Fibroblast of lung (primary cell): ENCODE results near the gene SCRN2.

ENCODE experiments used
- EZH2 ChIP-seq: IDR thresholded peaks from 2 replicates; pipeline ENCODE4 v1.5.1; 2012; ENCODE audit warnings: low read length, control low read depth, mild to moderate bottlenecking; ENCODE audit errors: missing control alignments
- TF ChIP-seq, protein P1 (sequence below), 2 donors: IDR thresholded peaks in 1 of 2; conservative IDR thresholded peaks in 1 of 2; 1 replicate in 1 of 2; 2 replicates in 1 of 2; pipeline ENCODE4 v1.5.1; 2011 to 2012; ENCODE audit warnings: low read length in 2 of 2, control low read depth in 1 of 2, inconsistent platforms in 1 of 2, low read depth in 1 of 2, mild to moderate bottlenecking in 1 of 2

DNA sequence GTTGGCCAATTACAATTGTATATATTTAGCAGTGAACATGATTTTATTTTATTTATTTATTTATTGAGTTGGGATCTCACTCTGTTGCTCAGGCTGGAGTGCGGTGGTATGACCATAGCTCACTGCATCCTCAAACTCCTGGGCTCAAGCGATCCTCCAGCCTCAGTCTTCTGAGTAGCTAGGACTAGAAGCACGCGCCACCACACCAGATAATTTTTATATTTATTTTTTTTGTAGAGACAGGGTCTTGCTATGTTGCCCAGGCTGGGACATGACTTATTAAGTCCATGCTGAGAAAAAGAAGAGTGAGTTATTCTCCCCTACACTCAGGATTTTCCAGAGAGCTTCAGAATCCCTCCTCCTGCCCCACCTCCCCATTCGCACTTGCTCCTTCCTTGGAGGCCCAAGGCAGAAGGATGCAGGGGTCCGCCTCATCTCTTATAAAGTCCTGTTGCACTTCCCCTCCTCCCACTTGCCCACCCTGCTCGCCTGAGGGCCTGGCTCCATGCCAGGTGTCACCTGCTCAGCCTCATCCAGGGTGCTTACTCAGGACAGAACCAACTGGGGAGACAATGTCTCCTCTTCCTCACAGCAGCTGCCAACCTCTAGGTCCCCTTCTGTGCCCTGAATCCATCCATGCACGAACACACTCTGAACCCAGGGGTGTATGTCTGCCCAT lies 38.8 kb upstream of the SCRN2 start:
- TF ChIP-seq, protein P1, sequence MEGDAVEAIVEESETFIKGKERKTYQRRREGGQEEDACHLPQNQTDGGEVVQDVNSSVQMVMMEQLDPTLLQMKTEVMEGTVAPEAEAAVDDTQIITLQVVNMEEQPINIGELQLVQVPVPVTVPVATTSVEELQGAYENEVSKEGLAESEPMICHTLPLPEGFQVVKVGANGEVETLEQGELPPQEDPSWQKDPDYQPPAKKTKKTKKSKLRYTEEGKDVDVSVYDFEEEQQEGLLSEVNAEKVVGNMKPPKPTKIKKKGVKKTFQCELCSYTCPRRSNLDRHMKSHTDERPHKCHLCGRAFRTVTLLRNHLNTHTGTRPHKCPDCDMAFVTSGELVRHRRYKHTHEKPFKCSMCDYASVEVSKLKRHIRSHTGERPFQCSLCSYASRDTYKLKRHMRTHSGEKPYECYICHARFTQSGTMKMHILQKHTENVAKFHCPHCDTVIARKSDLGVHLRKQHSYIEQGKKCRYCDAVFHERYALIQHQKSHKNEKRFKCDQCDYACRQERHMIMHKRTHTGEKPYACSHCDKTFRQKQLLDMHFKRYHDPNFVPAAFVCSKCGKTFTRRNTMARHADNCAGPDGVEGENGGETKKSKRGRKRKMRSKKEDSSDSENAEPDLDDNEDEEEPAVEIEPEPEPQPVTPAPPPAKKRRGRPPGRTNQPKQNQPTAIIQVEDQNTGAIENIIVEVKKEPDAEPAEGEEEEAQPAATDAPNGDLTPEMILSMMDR (conservative IDR thresholded peaks at IDR 0.05 in 1 of 2, IDR thresholded peaks at IDR 0.05 in 1 of 2; ENCODE audit: low read depth in 1 of 2, low read length in 2 of 2), result no peak
- TF ChIP-seq EZH2, result no peak
